ENCODE data around the gene PTBP1.

PTBP1 gene

GRCh38 chr19:821825-822503 is 24.7 kb downstream of the PTBP1 start, which contains the start of gene PLPPR3:
TSS of gene PLPPR3 (minus strand) at chr19:821955. CDS start at chr19:821559, 396 bp downstream.
- no peak for DNase-seq (ENCODE audit: low read depth, low spot score)
- WGBS (ENCODE audit: insufficient coverage, insufficient read length), result no CpG with 5 or more reads among the region's 86 CpGs
- Histone ChIP-seq H3K4me1 (ENCODE audit: control insufficient read depth, insufficient read depth, low read length) (peaks cover 2% of the 10 kb centered on the region; the same call in 1 of the 2 replicates), H3K9me3 (ENCODE audit: control insufficient read depth, insufficient read depth, low read length) (no peaks in the 10 kb centered on the region), H3K36me3 (ENCODE audit: control insufficient read depth, insufficient read depth, low read length) (no peaks in the 10 kb centered on the region; the same call in 1 of the 2 replicates), H3K27ac (ENCODE audit: low read length) (no peak within 1 kb of the TSS), H3K27me3 (ENCODE audit: control insufficient read depth, insufficient read depth, low read length) (no peaks in the 10 kb centered on the region), H3K4me3 (ENCODE audit: low read length) (peak within 1 kb of the TSS; percentile 72)

GRCh38 chr19:823565-824121 is 26.4 kb downstream of the PTBP1 start:
- Histone ChIP-seq H3K4me1 (ENCODE audit: control insufficient read depth, insufficient read depth, low read length) (peaks cover 2% of the 10 kb centered on the region; the same call in 1 of the 2 replicates), H3K4me3 (ENCODE audit: low read length) (no peak overlapping the region), H3K27ac (ENCODE audit: low read length) (no peak overlapping the region), H3K27me3 (ENCODE audit: control insufficient read depth, insufficient read depth, low read length) (no peaks in the 10 kb centered on the region), H3K36me3 (ENCODE audit: control insufficient read depth, insufficient read depth, low read length) (no peaks in the 10 kb centered on the region; the same call in 1 of the 2 replicates), H3K9me3 (ENCODE audit: control insufficient read depth, insufficient read depth, low read length) (no peaks in the 10 kb centered on the region)
- no CpG with 5 or more reads among the region's 12 CpGs for WGBS (ENCODE audit: insufficient coverage, insufficient read length)
- DNase-seq (ENCODE audit: low read depth, low spot score), result no peak

- Histone ChIP-seq H3K4me3 (ENCODE audit: low read length) (no peak overlapping the region), H3K9me3 (ENCODE audit: control insufficient read depth, insufficient read depth, low read length) (no peaks in the 10 kb centered on the region), H3K36me3 (ENCODE audit: control insufficient read depth, insufficient read depth, low read length) (no peaks in the 10 kb centered on the region; the same call in 1 of the 2 replicates), H3K27ac (ENCODE audit: low read length) (no peak overlapping the region), H3K4me1 (ENCODE audit: control insufficient read depth, insufficient read depth, low read length) (peaks cover 2% of the 10 kb centered on the region; the same call in 1 of the 2 replicates), H3K27me3 (ENCODE audit: control insufficient read depth, insufficient read depth, low read length) (no peaks in the 10 kb centered on the region)
- no peak for DNase-seq (ENCODE audit: low read depth, low spot score)
- WGBS (ENCODE audit: insufficient coverage, insufficient read length), result no CpG with 5 or more reads among the region's 15 CpGs
Measured at GRCh38 chr19:824885-825284, 27.6 kb downstream of the PTBP1 start.

GRCh38 chr19:825897-826644 is 28.8 kb downstream of the PTBP1 start:
- WGBS (ENCODE audit: insufficient coverage, insufficient read length), result no CpG with 5 or more reads among the region's 19 CpGs
- H3K36me3 ChIP-seq (ENCODE audit: control insufficient read depth, insufficient read depth, low read length), result no peaks in the 10 kb centered on the region; the same call in 1 of the 2 replicates
- H3K4me3 ChIP-seq (ENCODE audit: low read length), result no peak overlapping the region
- H3K27me3 ChIP-seq (ENCODE audit: control insufficient read depth, insufficient read depth, low read length), result no peaks in the 10 kb centered on the region
- H3K9me3 ChIP-seq (ENCODE audit: control insufficient read depth, insufficient read depth, low read length), result no peaks in the 10 kb centered on the region
- H3K27ac ChIP-seq (ENCODE audit: low read length), result no peak overlapping the region
- DNase-seq (ENCODE audit: low read depth, low spot score), result no peak
- peaks cover 2% of the 10 kb centered on the region; the same call in 1 of the 2 replicates for H3K4me1 ChIP-seq (ENCODE audit: control insufficient read depth, insufficient read depth, low read length)

- no CpG with 5 or more reads among the region's 11 CpGs for WGBS (ENCODE audit: insufficient coverage, insufficient read length)
- DNase-seq (ENCODE audit: low read depth, low spot score), result no peak
- Histone ChIP-seq H3K27me3 (ENCODE audit: control insufficient read depth, insufficient read depth, low read length) (no peaks in the 10 kb centered on the region), H3K4me1 (ENCODE audit: control insufficient read depth, insufficient read depth, low read length) (peaks cover 2% of the 10 kb centered on the region; the same call in 1 of the 2 replicates), H3K27ac (ENCODE audit: low read length) (no peak overlapping the region), H3K9me3 (ENCODE audit: control insufficient read depth, insufficient read depth, low read length) (no peaks in the 10 kb centered on the region), H3K36me3 (ENCODE audit: control insufficient read depth, insufficient read depth, low read length) (no peaks in the 10 kb centered on the region; the same call in 1 of the 2 replicates), H3K4me3 (ENCODE audit: low read length) (no peak overlapping the region; the same call in 1 of the 2 replicates)
Measured at GRCh38 chr19:827314-827709, 30.1 kb downstream of the PTBP1 start.

GRCh38 chr19:827710-828321 is 30.6 kb downstream of the PTBP1 start, which contains the start of gene AZU1:
TSS of gene AZU1 (plus strand) at chr19:827837. CDS start at chr19:827847, 10 bp downstream.
- H3K9me3 ChIP-seq (ENCODE audit: control insufficient read depth, insufficient read depth, low read length), result no peaks in the 10 kb centered on the region
- no CpG with 5 or more reads among the region's 33 CpGs for WGBS (ENCODE audit: insufficient coverage, insufficient read length)
- H3K36me3 ChIP-seq (ENCODE audit: control insufficient read depth, insufficient read depth, low read length), result no peaks in the 10 kb centered on the region; the same call in 1 of the 2 replicates
- peaks cover 2% of the 10 kb centered on the region; the same call in 1 of the 2 replicates for H3K4me1 ChIP-seq (ENCODE audit: control insufficient read depth, insufficient read depth, low read length)
- H3K27me3 ChIP-seq (ENCODE audit: control insufficient read depth, insufficient read depth, low read length), result no peaks in the 10 kb centered on the region
- no peak for DNase-seq (ENCODE audit: low read depth, low spot score)
- no peak within 1 kb of the TSS for H3K27ac ChIP-seq (ENCODE audit: low read length)
- H3K4me3 ChIP-seq (ENCODE audit: low read length), result no peak within 1 kb of the TSS; the same call in 1 of the 2 replicates

- DNase-seq (ENCODE audit: low read depth, low spot score), result no peak
- Histone ChIP-seq H3K27ac (ENCODE audit: low read length) (no peak overlapping the region), H3K27me3 (ENCODE audit: control insufficient read depth, insufficient read depth, low read length) (no peaks in the 10 kb centered on the region), H3K9me3 (ENCODE audit: control insufficient read depth, insufficient read depth, low read length) (no peaks in the 10 kb centered on the region), H3K4me3 (ENCODE audit: low read length) (no peak overlapping the region), H3K4me1 (ENCODE audit: control insufficient read depth, insufficient read depth, low read length) (no peaks in the 10 kb centered on the region; the same call in 1 of the 2 replicates), H3K36me3 (ENCODE audit: control insufficient read depth, insufficient read depth, low read length) (no peaks in the 10 kb centered on the region; the same call in 1 of the 2 replicates)
- no CpG with 5 or more reads among the region's 18 CpGs for WGBS (ENCODE audit: insufficient coverage, insufficient read length)
Measured at GRCh38 chr19:829129-829758, 32.0 kb downstream of the PTBP1 start.

- WGBS (ENCODE audit: insufficient coverage, insufficient read length), result no CpG with 5 or more reads among the region's 38 CpGs
- Histone ChIP-seq H3K36me3 (ENCODE audit: control insufficient read depth, insufficient read depth, low read length) (no peaks in the 10 kb centered on the region; the same call in 1 of the 2 replicates), H3K27me3 (ENCODE audit: control insufficient read depth, insufficient read depth, low read length) (no peaks in the 10 kb centered on the region), H3K9me3 (ENCODE audit: control insufficient read depth, insufficient read depth, low read length) (no peaks in the 10 kb centered on the region), H3K27ac (ENCODE audit: low read length) (no peak overlapping the region), H3K4me3 (ENCODE audit: low read length) (no peak overlapping the region), H3K4me1 (ENCODE audit: control insufficient read depth, insufficient read depth, low read length) (no peaks in the 10 kb centered on the region; the same call in 1 of the 2 replicates)
- DNase-seq (ENCODE audit: low read depth, low spot score), result no peak
Measured at GRCh38 chr19:831407-832369, 34.4 kb downstream of the PTBP1 start.

- no CpG with 5 or more reads among the region's 24 CpGs for WGBS (ENCODE audit: insufficient coverage, insufficient read length)
Measured at GRCh38 chr19:834216-834615, 37.0 kb downstream of the PTBP1 start.

More at GRCh38 chr19:834216-834615, 37.0 kb downstream of the PTBP1 start:
- H3K4me1 ChIP-seq (ENCODE audit: control insufficient read depth, insufficient read depth, low read length), result no peaks in the 10 kb centered on the region; the same call in 1 of the 2 replicates
- no peaks in the 10 kb centered on the region for H3K27me3 ChIP-seq (ENCODE audit: control insufficient read depth, insufficient read depth, low read length)
- H3K9me3 ChIP-seq (ENCODE audit: control insufficient read depth, insufficient read depth, low read length), result no peaks in the 10 kb centered on the region
- DNase-seq (ENCODE audit: low read depth, low spot score), result no peak
- no peaks in the 10 kb centered on the region; the same call in 1 of the 2 replicates for H3K36me3 ChIP-seq (ENCODE audit: control insufficient read depth, insufficient read depth, low read length)
- no peak overlapping the region for H3K27ac ChIP-seq (ENCODE audit: low read length)
- no peak overlapping the region for H3K4me3 ChIP-seq (ENCODE audit: low read length)
